K562 (cell line): Measurements from ENCODE around the gene TRIM69. TPM values are rescaled to one million over a fixed set of nuclear protein-coding genes. Genes with fewer than 3 reads are reported as not detected.
A peak's percentile ranks its signal among the peaks of the same experiment; 100 is the strongest.

ENCODE experiments used
- BRF1 ChIP-seq: IDR thresholded peaks from 3 replicates; pipeline ENCODE4 v1.6.1; 2011; ENCODE audit warnings: borderline replicate concordance, mild to moderate bottlenecking; ENCODE audit not compliant: insufficient read length; ENCODE audit errors: extremely low read depth
- CHD1 ChIP-seq: fragments of 200-600 bp; sonication (generic); IDR thresholded peaks from one replicate; pipeline ENCODE4 v1.6.1; 2012; ENCODE audit warnings: mild to moderate bottlenecking, moderate library complexity, low read length, inconsistent platforms
- DACH1 ChIP-seq: fragments of 450-650 bp; IDR thresholded peaks from 2 replicates; pipeline ENCODE4 v1.6.1; 2018; ENCODE audit not compliant: partially characterized antibody
- GABPB2 ChIP-seq: fragments of 250-450 bp; sonication (Bioruptor Pico); conservative IDR thresholded peaks from 2 replicates; pipeline ENCODE4 v1.5.1; 2021; ENCODE audit warnings: mild to moderate bottlenecking
- HEY1 ChIP-seq: fragments of 250-450 bp; sonication (Bioruptor Pico); IDR thresholded peaks from 2 replicates; pipeline ENCODE4 v1.5.0; 2020; ENCODE audit warnings: mild to moderate bottlenecking, moderate library complexity, borderline replicate concordance
- HMG20A ChIP-seq: fragments of 450-650 bp; formaldehyde crosslinking; conservative IDR thresholded peaks from 2 replicates; pipeline ENCODE4 v1.4.0; 2020; ENCODE audit warnings: mild to moderate bottlenecking, mixed read lengths
- HNRNPUL1 ChIP-seq: fragments of 200-400 bp; formaldehyde crosslinking; IDR thresholded peaks from 2 replicates; pipeline ENCODE4 v1.6.1; 2017; ENCODE audit warnings: low read length
- ILF3 ChIP-seq: fragments of 450-650 bp; IDR thresholded peaks from 2 replicates; pipeline ENCODE4 v1.6.1; 2018; ENCODE audit warnings: antibody characterized with exemption, mild to moderate bottlenecking, moderate library complexity, borderline replicate concordance
- MECOM ChIP-seq: fragments of 250-450 bp; sonication (Bioruptor Pico); IDR thresholded peaks from 2 replicates; pipeline ENCODE4 v1.8.0; 2022; ENCODE audit warnings: inconsistent platforms
- NFXL1 ChIP-seq: fragments of 450-650 bp; formaldehyde crosslinking; IDR thresholded peaks from 2 replicates; pipeline ENCODE4 v1.4.0; 2021; ENCODE audit warnings: mild to moderate bottlenecking
- PKNOX1 ChIP-seq: fragments of 450-650 bp; IDR thresholded peaks from 2 replicates; pipeline ENCODE4 v1.6.1; 2016
- POLR2B ChIP-seq: fragments of 450-650 bp; IDR thresholded peaks from 2 replicates; pipeline ENCODE4 v1.6.1; 2018; ENCODE audit warnings: low read depth; ENCODE audit not compliant: partially characterized antibody
- POLR3G ChIP-seq: IDR thresholded peaks from 2 replicates; pipeline ENCODE4 v1.6.1; 2011; ENCODE audit not compliant: insufficient read length, insufficient replicate concordance; ENCODE audit errors: extremely low read depth
- SIN3B ChIP-seq: fragments of 450-650 bp; IDR thresholded peaks from 2 replicates; pipeline ENCODE4 v1.6.1; 2017; ENCODE audit warnings: low read depth, mild to moderate bottlenecking, moderate library complexity
- TCFL5 ChIP-seq: fragments of 250-450 bp; sonication (Bioruptor Pico); conservative IDR thresholded peaks from 2 replicates; pipeline ENCODE4 v1.6.1; 2021; ENCODE audit warnings: mild to moderate bottlenecking, moderate library complexity, matching md5 sums
- U2AF1 ChIP-seq: fragments of 200-400 bp; formaldehyde crosslinking; optimal IDR thresholded peaks from 2 replicates; pipeline ENCODE3; 2017; ENCODE audit warnings: mild to moderate bottlenecking, low read depth, low read length, moderate library complexity
- XRCC5 ChIP-seq: fragments of 200-400 bp; formaldehyde crosslinking; IDR thresholded peaks from 2 replicates; pipeline ENCODE4 v1.6.1; 2017; ENCODE audit warnings: low read depth, mild to moderate bottlenecking, low read length
- ZEB2 ChIP-seq: fragments of 450-650 bp; IDR thresholded peaks from 2 replicates; pipeline ENCODE4 v1.6.1; 2016
- ZNF280A ChIP-seq: fragments of 450-650 bp; IDR thresholded peaks from 2 replicates; pipeline ENCODE4 v1.6.1; 2018; ENCODE audit warnings: mild to moderate bottlenecking, low read depth; ENCODE audit not compliant: partially characterized antibody
- polyA plus RNA-seq, 8 experiments: library from polyadenylated mRNA; depleted of rRNA in 4 of 8; stranded (reverse) in 5 of 8; unstranded in 3 of 8; fragments of >200 nt; fragmentation: Nextera tagmentation in 2 of 8; fragmentation: Illumina TruSeq in 1 of 8; extraction: Ambion mirVana in 2 of 8; extraction: Trizol in 1 of 8; gene quantifications; 2 replicates each; pipeline versions ENCODE4 v1.2.1 to v1.2.3, GENCODE V29; 2011 to 2014; ENCODE audit warnings: inconsistent platforms in 1 of 8, missing spikeins in 1 of 8
- total RNA-seq, 7 experiments: library from RNA; depleted of rRNA in 6 of 7; stranded (reverse); fragments of >200 nt in 6 of 7; fragmentation: Illumina TruSeq in 2 of 7; extraction: Trizol in 2 of 7; gene quantifications; 2 replicates each; pipeline versions ENCODE4 v1.2.1 to v1.2.3, GENCODE V29; 2011 to 2021; ENCODE audit warnings: low replicate concordance in 1 of 7
- TF ChIP-seq, protein P1 (sequence below): fragments of 450-650 bp; IDR thresholded peaks from 2 replicates; pipeline ENCODE4 v1.6.1; 2016; ENCODE audit warnings: borderline replicate concordance
- TF ChIP-seq, protein P2 (sequence below): IDR thresholded peaks from 3 replicates; pipeline ENCODE4 v1.6.1; 2011; ENCODE audit warnings: borderline replicate concordance, mild to moderate bottlenecking; ENCODE audit not compliant: insufficient read length, insufficient read depth

TRIM69 gene
- total and polyA plus RNA-seq, 9 of the 15 experiments (the other 6 are each of a cell fraction or from before 2014, with no cell fraction given): 1.0 to 4.3 (median 2.3) TPM

- TF ChIP-seq POLR2B (peak; percentile 77), TCFL5 (CRISPR knock-in tag) (no peak), CHD1 (peak; percentile 76), POLR3G (no peak), MECOM (CRISPR knock-in tag) (no peak), HEY1 (no peak), PKNOX1 (peak; percentile 56), DACH1 (peak; percentile 90), ZEB2 (0 out of 2 replicates have a peak, but pooled peaks have one; percentile 12), ILF3 (no peak), XRCC5 (no peak), NFXL1 (CRISPR knock-in tag) (no peak), ZNF280A (no peak), HNRNPUL1 (no peak), U2AF1 (no peak), GABPB2 (CRISPR knock-in tag) (no peak), HMG20A (CRISPR knock-in tag) (no peak), SIN3B (no peak), BRF1 (no peak)
- TF ChIP-seq, protein P1, sequence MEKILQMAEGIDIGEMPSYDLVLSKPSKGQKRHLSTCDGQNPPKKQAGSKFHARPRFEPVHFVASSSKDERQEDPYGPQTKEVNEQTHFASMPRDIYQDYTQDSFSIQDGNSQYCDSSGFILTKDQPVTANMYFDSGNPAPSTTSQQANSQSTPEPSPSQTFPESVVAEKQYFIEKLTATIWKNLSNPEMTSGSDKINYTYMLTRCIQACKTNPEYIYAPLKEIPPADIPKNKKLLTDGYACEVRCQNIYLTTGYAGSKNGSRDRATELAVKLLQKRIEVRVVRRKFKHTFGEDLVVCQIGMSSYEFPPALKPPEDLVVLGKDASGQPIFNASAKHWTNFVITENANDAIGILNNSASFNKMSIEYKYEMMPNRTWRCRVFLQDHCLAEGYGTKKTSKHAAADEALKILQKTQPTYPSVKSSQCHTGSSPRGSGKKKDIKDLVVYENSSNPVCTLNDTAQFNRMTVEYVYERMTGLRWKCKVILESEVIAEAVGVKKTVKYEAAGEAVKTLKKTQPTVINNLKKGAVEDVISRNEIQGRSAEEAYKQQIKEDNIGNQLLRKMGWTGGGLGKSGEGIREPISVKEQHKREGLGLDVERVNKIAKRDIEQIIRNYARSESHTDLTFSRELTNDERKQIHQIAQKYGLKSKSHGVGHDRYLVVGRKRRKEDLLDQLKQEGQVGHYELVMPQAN: no peak
- TF ChIP-seq, protein P2, sequence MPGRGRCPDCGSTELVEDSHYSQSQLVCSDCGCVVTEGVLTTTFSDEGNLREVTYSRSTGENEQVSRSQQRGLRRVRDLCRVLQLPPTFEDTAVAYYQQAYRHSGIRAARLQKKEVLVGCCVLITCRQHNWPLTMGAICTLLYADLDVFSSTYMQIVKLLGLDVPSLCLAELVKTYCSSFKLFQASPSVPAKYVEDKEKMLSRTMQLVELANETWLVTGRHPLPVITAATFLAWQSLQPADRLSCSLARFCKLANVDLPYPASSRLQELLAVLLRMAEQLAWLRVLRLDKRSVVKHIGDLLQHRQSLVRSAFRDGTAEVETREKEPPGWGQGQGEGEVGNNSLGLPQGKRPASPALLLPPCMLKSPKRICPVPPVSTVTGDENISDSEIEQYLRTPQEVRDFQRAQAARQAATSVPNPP: no peak
These were observed 7.5 kb upstream of the TRIM69 start (continued) for GRCh38 chr15:44728576-44729407.
